ENCODE measurements around the gene NKAIN2.

The NKAIN2 gene

GRCh38 chr6:123763904-123764303, 39.8 kb upstream of the NKAIN2 start:
- ATAC-seq: no peak
- no peak for TF ChIP-seq GLIS3 (CRISPR knock-in tag; IDR thresholded peaks at IDR 0.05)
- TF ChIP-seq ZC3H10 (CRISPR knock-in tag; IDR thresholded peaks at IDR 0.05): no peak
- TF ChIP-seq ZNF70 (CRISPR knock-in tag; IDR thresholded peaks at IDR 0.05): no peak
- TF ChIP-seq ISL1 (CRISPR knock-in tag; IDR thresholded peaks at IDR 0.05): no peak
- no peak for TF ChIP-seq CREB5 (CRISPR knock-in tag; IDR thresholded peaks at IDR 0.05; ENCODE audit: low read depth)
- no peak for TF ChIP-seq ZNF565 (CRISPR knock-in tag; conservative IDR thresholded peaks at IDR 0.05; ENCODE audit: low read depth)
- no peak for TF ChIP-seq ARNTL (CRISPR knock-in tag; IDR thresholded peaks at IDR 0.05; ENCODE audit: borderline replicate concordance, low read depth)
- no peak for TF ChIP-seq ZFP30 (CRISPR knock-in tag; IDR thresholded peaks at IDR 0.05)
- no peak for TF ChIP-seq OSR1 (CRISPR knock-in tag; IDR thresholded peaks at IDR 0.05)
- no peak for TF ChIP-seq TCF4 (CRISPR knock-in tag; IDR thresholded peaks at IDR 0.05; ENCODE audit: borderline replicate concordance)
- no peak for TF ChIP-seq ESRRG (CRISPR knock-in tag; IDR thresholded peaks at IDR 0.05)
- no peak for TF ChIP-seq CSDC2 (CRISPR knock-in tag; IDR thresholded peaks at IDR 0.05)
- no peak for TF ChIP-seq TSHZ2 (CRISPR knock-in tag; IDR thresholded peaks at IDR 0.05)
- no peak for TF ChIP-seq ZFP3 (CRISPR knock-in tag; IDR thresholded peaks at IDR 0.05)

GRCh38 chr6:123764722-123765121, 38.9 kb upstream of the NKAIN2 start:
- no peak for ATAC-seq
- TF ChIP-seq POU6F1 (CRISPR knock-in tag; IDR thresholded peaks at IDR 0.05; ENCODE audit: borderline replicate concordance, low read depth) (no peak), GLIS3 (CRISPR knock-in tag; IDR thresholded peaks at IDR 0.05) (no peak), ISL1 (CRISPR knock-in tag; IDR thresholded peaks at IDR 0.05) (no peak), ZNF8 (CRISPR knock-in tag; IDR thresholded peaks at IDR 0.05) (no peak), SNAI2 (CRISPR knock-in tag; IDR thresholded peaks at IDR 0.05) (no peak), PPARA (CRISPR knock-in tag; IDR thresholded peaks at IDR 0.05; ENCODE audit: borderline replicate concordance) (no peak), CREB5 (CRISPR knock-in tag; IDR thresholded peaks at IDR 0.05; ENCODE audit: low read depth) (no peak), CSDC2 (CRISPR knock-in tag; IDR thresholded peaks at IDR 0.05) (no peak), ZFP30 (CRISPR knock-in tag; IDR thresholded peaks at IDR 0.05) (no peak), OSR1 (CRISPR knock-in tag; IDR thresholded peaks at IDR 0.05) (no peak), TSHZ2 (CRISPR knock-in tag; IDR thresholded peaks at IDR 0.05) (no peak), TCF4 (CRISPR knock-in tag; IDR thresholded peaks at IDR 0.05; ENCODE audit: borderline replicate concordance) (no peak), ZNF70 (CRISPR knock-in tag; IDR thresholded peaks at IDR 0.05) (no peak), ARNTL (CRISPR knock-in tag; IDR thresholded peaks at IDR 0.05; ENCODE audit: borderline replicate concordance, low read depth) (no peak), RARB (CRISPR knock-in tag; IDR thresholded peaks at IDR 0.05) (no peak), ZC3H10 (CRISPR knock-in tag; IDR thresholded peaks at IDR 0.05) (no peak), TOX (CRISPR knock-in tag; IDR thresholded peaks at IDR 0.05; ENCODE audit: borderline replicate concordance) (no peak), ZFP3 (CRISPR knock-in tag; IDR thresholded peaks at IDR 0.05) (no peak), ESRRG (CRISPR knock-in tag; IDR thresholded peaks at IDR 0.05) (no peak), PATZ1 (CRISPR knock-in tag; IDR thresholded peaks at IDR 0.05; ENCODE audit: borderline replicate concordance) (no peak)
